H54 (cell line): ENCODE results near the gene PARVA.
"Not testable (repeated sequence)": the region's sequence is repeated elsewhere in the genome, so short reads cannot be mapped to it uniquely, and the experiment has no call there.

Experiments
- DNase-seq: peaks from one replicate; pipeline ENCODE4 v3.0.0; 2011; ENCODE audit warnings: low spot score, mixed read lengths; ENCODE audit not compliant: insufficient read length
- FAIRE-seq: peaks from 3 replicates; lab custom pipeline; 2011; peaks lifted over from hg19 to GRCh38; lab: Jason Lieb, UNC
- POLR2A ChIP-seq: IDR thresholded peaks from 2 replicates; pipeline ENCODE4 v1.6.1; 2011; ENCODE audit warnings: low read depth, mild to moderate bottlenecking, low read length

Gene PARVA

GRCh38 chr11:12377106-12377823, at the start of gene PARVA:
Gene PARVA, plus strand, starts transcription at chr11:12377571. Its CDS starts 77 bp downstream, at chr11:12377648.
- DNase-seq, result peak; percentile 48
- no peak for FAIRE-seq
- TF ChIP-seq POLR2A, result peak; percentile 83

- DNase-seq, result no peak
- TF ChIP-seq POLR2A, result no peak
These were observed 48.2 kb upstream of the PARVA start for GRCh38 chr11:12329169-12329568.

DNA sequence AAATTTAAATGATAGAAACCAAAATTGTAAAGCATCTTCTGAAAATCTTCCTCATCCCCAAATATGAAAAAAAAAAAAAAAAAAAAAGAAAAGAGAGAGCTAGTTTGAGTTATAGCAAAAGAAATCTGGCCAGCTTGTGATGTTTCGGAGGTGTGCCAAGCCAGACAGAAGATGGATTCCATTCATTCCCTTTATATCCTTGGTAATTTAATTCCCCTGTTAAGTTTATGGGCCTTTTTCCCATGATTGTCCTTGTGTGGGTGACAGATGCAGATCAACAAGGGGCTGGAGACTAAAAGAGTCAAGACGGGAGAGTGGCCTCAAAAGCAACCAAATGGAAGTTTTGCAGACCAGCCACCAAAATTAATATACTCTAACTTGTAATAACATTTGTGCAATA, 47.6 kb upstream of the PARVA start:
- DNase-seq (no peak), FAIRE-seq (no peak)
- TF ChIP-seq POLR2A, result no peak

More at GRCh38 chr11:12329169-12329568, 48.2 kb upstream of the PARVA start:
- FAIRE-seq, result no peak

GRCh38 chr11:12330485-12331231, 46.7 kb upstream of the PARVA start:
- FAIRE-seq (no peak), DNase-seq (no peak)
- TF ChIP-seq POLR2A, result no peak

GRCh38 chr11:12331239-12331874, 46.0 kb upstream of the PARVA start:
- DNase-seq, result peak; percentile 39
- TF ChIP-seq POLR2A, result no peak
- peak; percentile 85 for FAIRE-seq

DNA sequence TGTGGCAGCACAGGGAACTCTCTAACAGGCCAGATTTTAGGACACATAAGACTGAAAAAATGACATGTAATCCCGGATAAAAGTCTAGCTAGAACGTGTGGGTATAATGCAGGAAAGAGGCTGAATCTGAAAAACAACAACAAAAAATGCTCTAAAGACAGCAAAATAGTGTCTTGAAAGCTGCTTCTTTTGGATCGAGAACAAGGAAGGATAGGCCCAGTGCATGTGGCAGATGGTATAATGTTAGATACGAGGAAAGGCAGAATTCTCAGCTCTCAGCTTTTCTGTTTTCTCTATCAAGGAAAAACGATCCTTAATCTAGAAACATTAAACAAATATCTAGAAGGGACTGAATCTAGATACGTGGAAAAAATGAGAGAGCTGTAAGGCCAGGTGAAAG, 33.8 kb upstream of the PARVA start:
- TF ChIP-seq POLR2A, result no peak
- DNase-seq, result no peak
- FAIRE-seq, result no peak

DNA sequence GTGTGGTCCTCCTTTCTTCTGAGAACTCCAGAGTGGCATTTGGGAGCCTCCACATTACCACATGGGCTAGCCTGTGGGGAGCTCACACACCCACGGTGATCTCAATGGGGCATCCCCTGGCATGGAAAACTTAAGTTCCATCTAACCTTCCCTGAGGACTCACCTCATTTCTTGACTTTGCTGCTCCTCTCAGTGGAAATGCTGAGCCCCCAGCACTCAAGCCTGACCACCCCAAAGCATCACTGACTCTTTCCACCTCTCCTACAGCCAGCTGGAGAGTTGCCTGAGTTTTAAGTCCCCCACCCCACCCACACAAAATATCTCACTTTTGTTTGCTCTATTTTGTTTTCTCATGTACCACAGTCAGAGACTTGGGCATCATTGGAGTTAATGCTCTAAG, 23.8 kb upstream of the PARVA start:
- no peak for TF ChIP-seq POLR2A
- no peak for DNase-seq
- FAIRE-seq, result no peak

DNA sequence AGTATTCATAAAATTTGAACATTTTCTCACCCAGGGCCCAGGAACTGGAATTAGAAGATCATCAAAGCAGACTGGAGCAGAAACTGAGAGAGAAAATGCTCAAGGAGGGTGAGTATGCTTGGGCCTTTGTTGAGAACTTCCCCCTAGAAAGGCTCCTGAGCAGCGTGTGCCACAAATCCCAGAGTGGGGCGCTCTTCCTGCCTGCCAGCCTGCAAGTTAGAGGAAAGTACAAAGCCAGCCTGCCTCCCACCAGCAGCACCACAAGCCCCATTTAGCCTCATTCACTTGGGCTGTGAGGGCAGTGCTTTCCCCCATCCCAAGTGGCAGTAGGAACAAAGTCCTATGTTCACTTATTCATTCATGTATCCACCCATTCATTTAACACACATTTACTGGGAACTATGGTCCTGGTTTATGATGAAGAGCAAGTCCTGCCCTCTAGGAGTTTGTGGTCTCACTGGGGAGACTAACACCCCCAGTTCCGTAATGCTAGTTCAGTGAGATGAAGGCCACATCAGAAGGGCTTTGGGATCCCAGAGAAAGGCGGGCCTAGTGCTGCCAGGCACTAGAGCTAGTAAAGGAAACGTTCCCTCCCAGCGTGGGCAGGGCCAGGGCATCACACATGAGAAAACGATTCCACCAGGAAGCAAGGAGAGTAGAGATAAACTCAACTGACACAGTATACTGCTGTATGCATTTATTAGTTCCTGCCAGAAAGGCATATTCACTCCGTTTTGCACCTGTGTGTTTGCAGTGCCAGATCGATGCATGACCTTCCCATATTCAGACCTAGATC, 22.4 kb upstream of the PARVA start:
- DNase-seq, result no peak

DNA sequence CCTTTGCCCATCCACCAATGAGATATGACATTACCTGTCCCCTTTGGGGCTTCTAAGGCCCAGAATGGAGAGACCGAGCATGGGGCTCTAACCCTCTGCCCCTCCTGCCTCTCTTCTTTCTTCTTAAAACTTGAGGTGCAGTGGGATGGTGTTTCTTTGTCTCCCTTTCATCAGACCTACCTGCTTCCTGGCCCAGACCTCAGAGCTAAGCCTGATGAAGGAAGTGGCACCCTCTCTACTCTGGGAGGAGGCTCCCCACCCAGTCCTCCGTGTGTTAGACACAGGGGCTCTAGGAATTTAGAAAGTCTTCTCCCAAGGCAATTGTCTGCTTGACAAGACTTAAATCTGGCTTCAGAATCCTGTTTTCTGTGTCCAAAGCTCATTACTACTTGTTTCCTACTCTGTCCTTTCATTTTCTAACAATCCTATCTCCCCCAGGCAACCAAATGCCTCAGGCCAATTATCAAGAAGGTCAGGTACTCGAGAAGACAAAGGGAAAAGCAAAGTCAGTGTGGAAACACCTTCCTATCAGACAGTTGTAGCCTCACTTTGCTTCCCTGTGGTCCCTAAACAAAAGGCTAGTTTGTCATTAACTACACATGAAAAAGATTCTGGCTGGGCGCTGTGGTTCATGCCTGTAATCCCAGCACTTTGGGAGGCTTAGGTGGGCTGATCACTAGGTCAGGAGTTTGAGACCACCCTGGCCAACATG, 20.3 kb upstream of the PARVA start:
- TF ChIP-seq POLR2A, result no peak
- FAIRE-seq (no peak), DNase-seq (no peak)

More for the DNA sequence above, 22.4 kb upstream of the PARVA start:
- no peak for FAIRE-seq
- no peak for TF ChIP-seq POLR2A

DNA sequence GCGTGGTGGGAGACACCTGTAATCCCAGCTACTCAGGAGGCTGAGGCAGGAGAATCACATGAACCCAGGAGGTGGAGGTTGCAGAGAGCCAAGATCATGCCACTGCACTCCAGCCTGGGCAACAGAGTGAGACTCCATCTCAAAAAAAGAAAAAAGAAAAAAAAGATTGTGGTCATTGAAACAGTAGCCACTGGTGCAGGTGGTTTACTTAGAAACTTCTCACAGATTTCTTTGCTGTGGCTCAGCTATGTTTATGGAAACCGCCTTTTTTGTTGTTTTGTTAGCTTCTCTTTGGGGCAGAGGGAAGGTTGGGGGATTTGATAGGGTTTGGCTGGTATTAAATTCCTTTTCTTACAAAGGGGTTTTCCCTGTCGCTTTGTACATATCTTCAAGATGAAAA, 19.7 kb upstream of the PARVA start:
- not testable (repeated sequence) for FAIRE-seq, DNase-seq

GRCh38 chr11:12358302-12359188, 18.8 kb upstream of the PARVA start:
- FAIRE-seq (no peak), DNase-seq (no peak)
- TF ChIP-seq POLR2A, result no peak

GRCh38 chr11:12359761-12360160, 17.6 kb upstream of the PARVA start:
- DNase-seq, result no peak
- TF ChIP-seq POLR2A, result no peak
- no peak for FAIRE-seq

DNA sequence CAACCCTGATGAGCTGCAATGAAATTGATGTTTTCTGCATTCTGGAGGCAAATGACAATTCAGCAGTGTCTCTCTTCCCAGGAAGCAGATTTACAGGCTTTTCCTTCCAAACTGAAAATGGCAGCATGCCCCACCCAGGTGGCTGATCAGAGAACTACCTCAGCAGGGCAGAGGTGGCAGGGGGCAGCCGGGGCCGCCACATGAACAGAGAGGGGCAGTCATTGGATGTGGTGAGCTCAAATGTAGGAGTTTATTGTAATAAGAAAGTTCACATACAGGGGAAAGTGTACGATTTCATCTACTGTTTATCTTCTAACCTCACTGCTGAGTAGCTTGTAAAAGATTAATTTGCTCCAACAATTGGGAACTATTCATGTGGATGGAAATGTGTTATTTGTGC, 15.7 kb upstream of the PARVA start:
- FAIRE-seq, result no peak
- TF ChIP-seq POLR2A, result no peak
- no peak for DNase-seq
